NCI-H526 treated with DMSO at 0.1 percent for 48 hours (cell line): ENCODE measurements around the gene OR52E2.
"Not testable (repeated sequence)": the region's sequence is repeated elsewhere in the genome, so short reads cannot be mapped to it uniquely, and the experiment has no call there.

ENCODE experiments used
- DNase-seq: peaks from one replicate; lab custom pipeline; 2025; lab: John Stamatoyannopoulos, UW

Gene OR52E2

DNA sequence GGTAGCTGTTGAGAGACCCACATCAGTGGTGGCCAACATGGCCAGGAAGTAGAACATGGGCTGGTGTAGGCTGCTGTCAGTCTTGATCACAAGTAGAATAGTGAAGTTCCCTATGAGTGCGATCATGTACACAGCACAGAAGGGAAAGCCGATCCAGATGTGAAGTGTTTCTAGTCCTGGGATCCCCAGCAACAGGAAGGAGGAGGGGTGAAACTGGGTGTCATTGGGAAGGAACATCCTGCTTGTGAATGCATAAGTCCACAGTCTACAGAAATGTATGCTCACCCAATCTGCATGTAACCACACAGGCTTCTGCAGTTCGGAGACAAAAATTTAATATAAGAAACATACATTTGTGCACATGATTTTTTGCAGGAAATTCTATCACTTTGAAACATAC is at the start of gene OR52E2:
Gene OR52E2, minus strand, starts transcription at position 237 of the 400 bp plus-strand sequence. Its CDS starts 0 bp downstream, at position 237.
- no peak for DNase-seq

DNA sequence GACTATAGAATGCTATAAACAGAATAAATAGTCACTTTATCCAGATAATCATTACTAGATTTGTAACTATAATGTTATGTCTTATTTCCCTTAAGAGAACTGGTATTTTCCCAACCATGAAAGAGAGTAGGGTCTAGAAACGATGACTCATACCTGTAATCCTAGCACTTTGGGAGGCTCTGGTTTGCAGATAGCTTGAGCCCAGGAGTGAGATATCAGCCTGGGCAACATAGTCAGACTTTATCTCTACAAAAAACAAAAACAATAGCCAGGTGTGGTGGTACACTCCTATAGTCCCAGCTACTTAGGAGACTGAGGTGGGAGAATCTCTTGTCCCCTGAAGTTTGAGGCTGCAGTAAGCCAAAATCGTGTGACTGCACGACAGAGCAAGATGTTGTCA is 47.9 kb upstream of the OR52E2 start:
- no peak for DNase-seq

DNA sequence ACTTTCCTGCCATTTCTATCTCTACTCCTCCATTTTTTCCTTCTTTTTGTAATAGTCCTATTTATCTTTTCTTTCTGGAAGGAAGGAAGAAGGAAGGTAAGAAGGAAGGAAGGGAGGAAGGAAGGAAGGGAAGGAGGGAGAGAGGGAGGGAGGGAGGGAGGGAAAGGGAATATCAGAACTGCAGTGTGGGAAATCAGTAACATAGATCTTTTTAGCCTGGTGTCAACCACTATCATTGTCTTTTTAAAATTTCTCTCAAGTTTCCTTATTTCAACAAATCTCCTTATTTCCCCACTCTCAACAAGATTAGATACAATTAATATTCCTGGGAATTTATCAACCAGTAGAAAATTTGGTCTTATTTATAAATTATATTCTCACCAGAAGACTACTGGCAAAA is 43.6 kb upstream of the OR52E2 start:
- no peak for DNase-seq

DNA sequence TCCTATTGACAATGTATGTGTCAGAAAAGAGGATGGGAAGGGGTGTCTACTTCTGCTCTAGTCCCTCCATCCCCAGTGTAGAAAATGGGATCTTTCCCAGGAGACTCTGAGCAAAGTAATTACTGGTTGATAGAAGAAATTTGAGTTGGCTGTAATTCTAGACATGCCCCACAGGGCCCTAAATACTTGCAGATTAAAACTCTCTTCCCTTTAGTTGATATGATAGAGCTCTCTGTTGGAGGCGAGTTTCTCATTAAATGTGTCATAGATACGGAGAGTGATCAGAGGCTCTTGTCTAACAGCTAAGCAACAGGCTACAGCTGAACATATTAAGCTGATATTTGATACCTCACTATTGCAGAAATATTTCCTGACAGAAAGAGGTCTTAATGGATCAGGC is 42.8 kb upstream of the OR52E2 start:
- DNase-seq = no peak

DNA sequence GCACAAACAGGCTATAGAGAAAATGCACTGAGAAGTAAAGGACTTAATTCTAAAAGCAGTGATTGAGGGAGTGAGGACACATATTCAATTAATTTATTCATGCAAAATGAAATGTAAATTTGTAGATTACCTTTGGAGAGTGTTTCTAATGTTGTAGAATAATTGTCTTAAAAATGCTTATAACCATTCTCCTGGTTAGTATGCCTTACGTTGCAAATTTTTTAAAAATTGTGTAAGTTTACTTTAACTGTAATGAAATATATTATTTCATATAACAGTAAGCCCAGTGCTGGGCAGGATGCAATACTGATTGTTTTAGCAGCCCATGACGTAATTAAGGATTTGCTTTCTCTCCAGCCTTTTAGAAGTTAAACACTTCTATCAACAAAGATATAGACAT is 36.6 kb upstream of the OR52E2 start:
- DNase-seq = no peak

DNA sequence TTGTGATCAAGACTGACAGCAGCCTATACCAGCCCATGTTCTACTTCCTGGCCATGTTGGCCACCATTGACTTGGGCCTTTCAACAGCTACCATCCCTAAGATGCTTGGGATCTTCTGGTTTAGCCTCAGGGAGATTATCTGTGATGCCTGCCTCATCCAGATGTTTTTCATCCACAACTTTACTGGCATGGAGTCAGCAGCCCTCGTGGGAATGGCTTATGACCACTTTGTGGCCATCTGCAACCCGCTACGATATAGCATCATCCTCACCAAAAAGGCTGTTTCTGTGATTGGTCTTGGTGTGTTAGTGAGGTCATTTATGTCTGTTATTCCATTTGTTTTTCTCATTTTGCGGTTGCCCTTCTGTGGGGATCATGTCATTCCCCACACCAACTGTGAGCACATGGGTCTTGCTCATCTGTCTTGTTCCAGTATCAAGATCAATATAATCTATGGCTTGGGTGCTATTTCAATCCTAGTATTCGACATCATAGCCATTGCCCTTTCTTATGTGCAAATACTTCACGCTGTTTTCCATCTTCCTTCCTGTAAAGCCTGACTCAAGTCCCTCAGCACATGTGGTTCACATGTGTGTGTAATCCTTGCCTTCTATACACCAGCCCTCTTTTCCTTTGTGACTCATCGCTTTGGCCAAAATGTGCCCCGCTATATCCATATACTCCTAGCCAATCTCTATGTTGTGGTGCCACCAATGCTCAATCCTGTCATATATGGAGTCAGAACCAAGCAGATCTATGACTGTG is 33.6 kb upstream of the OR52E2 start:
- no peak for DNase-seq

DNA sequence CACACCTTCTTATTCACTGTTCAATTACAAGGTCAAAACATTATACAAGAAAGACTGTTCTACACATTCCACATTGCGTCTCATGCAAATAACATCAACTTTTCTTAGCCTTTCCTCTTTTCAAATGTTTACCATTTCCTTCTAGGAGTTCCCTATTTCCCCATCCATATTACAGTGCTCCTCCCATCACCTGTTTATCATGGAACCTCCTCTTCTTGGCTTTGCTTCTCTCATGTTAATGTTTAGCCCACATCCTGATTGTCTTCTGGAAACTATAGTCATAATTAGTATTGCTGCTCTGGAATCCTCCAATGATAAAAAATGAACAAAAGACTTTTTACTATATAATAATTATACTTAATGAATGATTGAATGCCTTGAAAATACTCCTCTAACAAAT is 31.2 kb upstream of the OR52E2 start:
- no peak for DNase-seq

DNA sequence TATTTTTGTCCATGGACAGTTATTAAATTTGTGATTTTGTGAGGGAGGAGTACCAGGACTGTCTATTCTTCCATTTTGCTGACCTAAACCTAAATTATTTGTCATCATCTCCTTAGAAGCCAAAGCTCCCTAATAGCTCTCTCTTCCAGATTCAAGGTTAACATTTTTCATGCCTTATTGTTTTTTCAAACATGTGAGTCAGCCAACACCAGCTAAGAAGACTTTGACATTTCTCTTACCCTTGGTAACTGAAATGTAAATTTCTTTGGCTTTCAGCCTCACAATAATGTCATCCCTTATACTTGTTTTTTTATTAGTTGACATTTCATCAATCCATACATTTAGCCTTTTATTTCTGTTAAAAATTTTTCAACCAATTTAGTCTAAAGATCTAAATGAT is 29.1 kb upstream of the OR52E2 start:
- DNase-seq = no peak

DNA sequence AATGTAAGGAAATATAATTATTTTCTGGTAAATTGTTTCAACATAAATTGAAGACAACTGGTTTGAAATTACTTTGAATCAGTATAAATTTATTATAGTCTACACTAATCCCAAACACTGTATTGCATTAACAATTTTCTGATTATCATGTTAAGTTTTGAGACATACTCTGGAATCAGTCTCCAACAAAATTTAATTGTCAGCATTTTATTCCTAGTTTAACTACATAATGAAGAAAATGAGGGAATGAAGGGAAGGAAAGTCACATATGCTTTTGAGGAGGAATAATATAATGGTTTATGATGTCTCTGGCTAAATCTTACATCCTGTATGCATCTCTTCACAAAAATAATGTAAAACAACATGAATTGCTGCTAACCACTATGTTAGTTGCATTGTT is 24.2 kb upstream of the OR52E2 start:
- DNase-seq = no peak

DNA sequence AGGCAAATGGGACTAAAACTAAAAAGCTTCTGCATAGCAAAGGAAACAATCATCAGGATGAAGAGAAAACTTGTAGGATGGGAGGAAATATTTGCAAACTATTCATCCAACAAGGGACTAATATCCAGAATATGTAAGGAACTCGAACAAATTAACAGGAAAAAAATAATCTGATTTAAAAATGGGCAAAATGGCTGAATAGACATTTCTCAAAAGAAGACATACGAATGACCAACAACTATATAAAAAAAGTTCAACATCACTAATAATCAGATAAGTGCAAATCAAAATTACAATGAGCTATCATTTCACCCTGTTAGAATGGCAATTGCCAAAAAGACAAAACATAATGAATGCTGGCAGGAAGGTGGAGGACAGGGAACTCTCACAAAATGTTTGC is 22.0 kb upstream of the OR52E2 start:
- DNase-seq = no peak

DNA sequence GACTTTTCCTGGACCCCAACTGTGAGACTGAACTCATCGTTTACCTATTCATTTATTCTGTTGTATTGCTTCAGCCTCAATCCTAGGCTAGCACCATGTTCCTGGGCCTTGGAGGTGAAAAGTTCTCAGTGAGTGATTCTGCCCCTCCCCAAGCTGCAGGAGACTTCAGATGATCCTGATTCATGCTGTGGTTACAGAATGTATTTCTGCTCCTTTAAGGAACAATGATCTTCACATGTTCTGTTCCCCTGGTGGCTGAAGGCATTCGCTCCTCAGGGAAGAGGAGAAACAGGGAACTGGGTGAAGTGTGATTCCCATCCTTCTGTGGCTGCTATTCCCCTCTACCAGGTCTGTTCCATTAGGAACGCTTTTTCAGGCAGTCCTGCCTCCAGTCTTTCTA is 12.4 kb upstream of the OR52E2 start:
- DNase-seq = no peak

DNA sequence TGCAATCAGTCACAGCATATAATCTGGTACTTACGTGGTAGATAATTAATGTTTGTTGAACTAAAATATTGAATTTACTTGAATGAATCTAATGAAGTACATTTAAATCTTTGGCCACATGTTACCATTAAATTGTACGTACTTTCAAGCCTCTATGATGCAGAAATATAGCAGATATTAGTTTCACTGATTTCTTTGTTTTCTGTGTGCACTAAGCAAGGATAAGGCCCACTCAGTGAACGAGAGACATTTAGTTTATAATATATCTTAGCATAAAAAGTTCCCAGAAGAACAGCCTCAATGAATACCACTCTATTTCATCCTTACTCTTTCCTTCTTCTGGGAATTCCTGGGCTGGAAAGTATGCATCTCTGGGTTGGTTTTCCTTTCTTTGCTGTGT is 9.8 kb upstream of the OR52E2 start, which contains the start of gene OR52E1:
Gene OR52E1, plus strand, starts transcription at position 301 of the 400 bp plus-strand sequence.
- no peak for DNase-seq

DNA sequence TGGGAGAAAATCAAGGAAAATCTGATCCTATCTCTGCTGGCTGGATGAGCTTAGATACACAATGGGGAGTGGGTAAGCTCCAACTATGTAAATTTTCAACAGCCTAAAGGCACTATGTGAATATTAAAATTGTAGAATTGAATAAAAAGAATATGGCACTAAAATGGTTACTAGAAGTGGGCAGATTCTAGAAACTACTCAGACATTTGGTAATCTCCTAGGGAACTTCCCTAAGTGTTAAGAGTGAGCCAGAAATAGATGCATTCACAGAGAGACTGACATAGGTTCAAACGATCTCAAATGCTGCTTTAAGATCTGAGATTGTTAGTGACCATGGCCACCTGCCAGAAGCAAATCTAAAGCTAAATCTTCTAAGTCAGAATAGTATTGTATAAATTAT is 5.6 kb upstream of the OR52E2 start:
- no peak for DNase-seq

DNA sequence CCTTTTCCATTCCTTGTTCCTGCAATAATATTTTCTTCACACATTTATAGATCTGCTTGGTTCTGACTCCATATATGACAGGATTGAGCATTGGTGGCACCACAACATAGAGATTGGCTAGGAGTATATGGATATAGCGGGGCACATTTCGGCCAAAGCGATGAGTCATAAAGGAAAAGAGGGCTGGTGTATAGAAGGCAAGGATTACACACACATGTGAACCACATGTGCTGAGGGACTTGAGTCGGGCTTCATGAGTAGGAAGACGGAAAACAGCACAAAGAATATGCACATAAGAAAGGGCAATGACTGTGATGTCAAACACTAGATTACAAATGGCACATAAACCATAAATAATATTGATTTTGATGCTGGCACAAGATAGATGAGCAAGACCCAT is 748 bp downstream of the OR52E2 start:
- DNase-seq = not testable (repeated sequence)

DNA sequence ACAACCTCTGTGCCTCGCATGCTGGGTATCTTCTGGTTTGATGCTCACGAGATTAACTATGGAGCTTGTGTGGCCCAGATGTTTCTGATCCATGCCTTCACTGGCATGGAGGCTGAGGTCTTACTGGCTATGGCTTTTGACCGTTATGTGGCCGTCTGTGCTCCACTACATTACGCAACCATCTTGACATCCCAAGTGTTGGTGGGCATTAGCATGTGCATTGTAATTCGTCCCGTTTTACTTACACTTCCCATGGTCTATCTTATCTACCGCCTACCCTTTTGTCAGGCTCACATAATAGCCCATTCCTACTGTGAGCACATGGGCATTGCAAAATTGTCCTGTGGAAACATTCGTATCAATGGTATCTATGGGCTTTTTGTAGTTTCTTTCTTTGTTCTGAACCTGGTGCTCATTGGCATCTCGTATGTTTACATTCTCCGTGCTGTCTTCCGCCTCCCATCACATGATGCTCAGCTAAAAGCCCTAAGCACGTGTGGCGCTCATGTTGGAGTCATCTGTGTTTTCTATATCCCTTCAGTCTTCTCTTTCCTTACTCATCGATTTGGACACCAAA is 12.6 kb downstream of the OR52E2 start:
- DNase-seq = no peak

DNA sequence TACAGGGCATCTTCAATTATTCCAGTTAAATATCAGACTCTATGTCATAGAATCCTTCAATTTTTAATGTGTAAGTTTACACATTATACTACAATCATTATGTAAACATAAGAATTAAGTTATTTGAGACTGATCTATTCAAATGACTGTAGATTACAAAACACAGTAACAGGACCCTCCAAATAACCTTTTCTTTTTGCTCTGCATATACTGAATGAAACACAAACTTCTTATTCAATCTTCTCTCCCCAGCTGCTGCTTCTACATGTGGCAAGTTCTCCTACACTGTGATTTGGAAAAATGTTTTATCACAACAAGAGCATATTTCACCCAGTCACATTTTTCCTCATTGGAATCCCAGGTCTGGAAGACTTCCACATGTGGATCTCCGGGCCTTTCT is 13.2 kb downstream of the OR52E2 start, which contains the start of gene OR52J3:
Gene OR52J3, plus strand, starts transcription at position 301 of the 400 bp plus-strand sequence. Its CDS starts 0 bp downstream, at position 301.
- no peak for DNase-seq

DNA sequence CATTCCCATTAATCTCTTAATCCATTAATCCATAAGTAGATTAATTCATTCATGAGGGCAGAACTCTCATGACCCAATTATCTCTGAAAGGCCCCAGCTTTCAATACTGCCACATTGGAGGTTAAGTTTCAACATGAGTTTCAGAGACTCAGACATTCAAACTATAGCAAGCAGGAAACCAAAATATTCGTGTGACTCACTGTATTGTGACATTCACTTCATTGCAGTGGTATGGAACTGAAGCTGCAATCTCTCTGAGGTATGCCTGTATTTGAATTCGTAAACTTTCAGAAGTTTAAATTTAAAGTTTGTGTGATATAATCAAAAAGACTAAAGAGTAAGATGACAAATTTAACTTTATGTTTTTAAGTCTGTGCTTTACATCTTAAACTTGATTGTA is 16.0 kb downstream of the OR52E2 start:
- DNase-seq = no peak

DNA sequence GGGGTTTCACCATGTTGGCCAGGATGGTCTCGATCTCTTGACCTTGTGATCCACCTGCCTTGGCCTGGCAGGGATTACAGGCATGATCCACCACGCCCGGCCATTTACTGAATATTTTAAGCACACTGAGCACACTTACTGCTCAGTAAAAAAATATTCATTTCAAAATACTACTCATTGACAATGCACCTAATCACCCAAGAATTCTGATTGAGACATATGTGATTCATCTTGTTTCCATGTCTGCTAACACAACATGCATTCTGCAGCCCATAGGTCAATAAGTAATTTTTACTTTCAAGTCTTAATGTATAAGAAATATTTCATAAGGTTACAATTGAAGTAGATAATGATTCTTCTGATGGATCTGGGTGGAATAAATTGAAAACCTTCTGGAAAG is 17.3 kb downstream of the OR52E2 start:
- DNase-seq = no peak

DNA sequence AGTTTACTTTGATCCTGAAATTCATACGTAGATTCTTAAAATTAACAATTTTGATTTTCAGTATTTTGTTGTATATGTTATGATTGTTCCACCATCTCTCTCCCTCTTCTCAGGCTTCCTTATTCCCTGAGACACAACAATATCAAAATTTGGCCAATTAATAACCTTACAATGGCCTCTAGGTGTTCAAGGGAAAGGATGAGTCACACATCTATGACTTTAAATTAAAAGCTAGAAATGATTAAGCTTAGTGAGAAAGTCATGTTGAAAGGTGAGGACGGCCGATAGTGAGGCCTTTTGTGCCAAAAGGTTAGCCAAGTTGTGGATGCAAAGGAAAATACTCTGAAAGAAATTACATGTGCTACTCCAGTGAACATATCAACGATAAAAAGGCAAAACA is 18.6 kb downstream of the OR52E2 start:
- no peak for DNase-seq

DNA sequence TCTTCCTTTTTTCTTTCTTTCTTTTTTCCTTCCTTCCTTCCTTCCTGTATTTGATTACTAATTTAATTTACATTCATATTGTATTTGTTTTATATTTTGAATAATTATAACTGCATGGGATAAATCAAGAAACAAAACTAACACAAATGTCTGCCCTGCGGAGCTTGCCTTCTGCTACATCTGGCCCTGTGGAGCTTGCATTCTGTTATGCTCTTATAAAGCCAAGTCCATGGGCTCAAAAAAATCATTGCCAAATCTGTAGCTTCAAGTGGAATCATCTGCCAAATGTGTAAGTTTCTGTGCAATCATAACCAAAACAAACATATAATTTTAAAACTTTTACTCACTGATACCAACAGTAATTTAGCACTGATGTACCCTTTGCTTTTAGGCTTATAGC is 21.1 kb downstream of the OR52E2 start:
- no peak for DNase-seq

DNA sequence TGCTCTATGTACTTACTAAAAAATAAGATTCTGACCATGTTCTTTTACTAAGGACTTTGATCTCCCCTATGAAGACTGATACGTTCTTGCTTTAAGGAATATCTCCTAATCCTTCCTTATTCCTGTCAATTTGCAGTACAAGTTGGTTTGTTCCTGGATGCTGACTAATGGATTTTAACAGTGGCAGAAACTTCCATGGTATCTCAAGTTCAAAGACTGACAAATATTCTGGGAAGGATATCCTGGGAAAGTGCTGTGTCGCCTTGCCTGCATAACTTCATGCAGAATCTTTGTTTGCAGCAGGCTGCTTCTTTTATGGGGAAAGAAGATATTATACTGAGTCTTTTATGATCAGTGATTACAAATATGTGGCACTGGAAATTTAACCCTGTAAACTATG is 21.5 kb downstream of the OR52E2 start:
- no peak for DNase-seq

DNA sequence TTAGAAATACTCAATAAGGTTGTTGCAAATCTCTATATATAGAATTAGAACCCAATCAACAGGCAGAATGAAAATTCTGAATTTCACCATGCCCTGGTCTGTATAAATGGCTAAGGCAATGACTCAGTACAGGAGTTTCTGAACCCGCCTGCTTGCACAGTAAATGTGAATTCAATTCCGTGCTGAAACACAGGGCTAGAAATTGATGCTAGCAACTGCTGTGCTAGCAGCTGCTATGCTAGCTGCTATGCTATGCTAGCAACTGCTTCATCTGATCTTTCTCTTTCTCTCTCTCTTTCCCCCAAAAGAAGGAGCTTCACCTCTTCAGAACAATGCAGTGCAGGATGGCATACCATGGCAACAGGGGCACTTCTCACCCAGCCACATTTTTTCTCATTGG is 22.8 kb downstream of the OR52E2 start:
- no peak for DNase-seq

DNA sequence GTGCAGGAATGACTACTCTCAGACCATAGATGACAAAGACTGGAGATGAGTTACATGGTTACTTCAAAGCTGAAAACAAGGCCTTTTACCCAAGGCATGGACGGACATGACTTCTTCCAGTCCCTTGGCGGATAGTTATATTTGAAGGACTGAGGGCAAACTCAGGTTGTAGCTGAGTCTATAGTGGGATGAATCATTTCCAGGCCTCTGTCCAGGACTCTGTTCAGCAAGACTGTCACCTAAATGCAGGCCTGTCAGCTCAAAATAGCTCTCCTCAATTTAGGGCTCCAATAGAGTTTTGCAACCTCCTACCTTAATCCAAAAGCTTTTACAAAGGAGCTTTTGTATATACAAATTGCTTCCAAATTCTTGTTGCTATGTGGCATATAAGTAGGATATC is 37.4 kb downstream of the OR52E2 start:
- no peak for DNase-seq

DNA sequence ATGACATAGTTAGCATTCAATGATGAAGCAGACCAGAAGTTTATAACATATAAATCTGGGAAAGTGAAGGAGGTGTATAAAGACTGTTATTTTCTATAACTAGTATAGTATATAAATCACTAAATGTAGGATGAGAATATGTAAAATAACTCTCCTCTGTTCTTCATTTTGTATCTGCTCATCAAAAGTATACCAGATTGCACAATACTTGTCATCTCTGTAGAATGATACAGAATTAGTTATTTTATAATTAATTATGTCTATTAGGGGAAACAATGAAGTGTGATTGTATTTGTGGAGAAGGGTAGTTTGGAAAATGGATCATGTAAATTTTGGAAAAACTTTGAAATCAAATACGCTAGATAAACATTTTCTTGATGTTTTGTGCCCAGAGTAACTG is 46.4 kb downstream of the OR52E2 start:
- DNase-seq = no peak
